ES-I3 (cell line): Measurements from ENCODE around the gene TMCO5A.

ENCODE experiments used
- H3K36me3 ChIP-seq: 2 replicates; pipeline ENCODE4 v1.6.1; 2013; ENCODE audit warnings: mild to moderate bottlenecking, low read length, control low read depth, moderate library complexity; ENCODE audit not compliant: insufficient read depth
- H3K4me1 ChIP-seq: 2 replicates; pipeline ENCODE4 v1.6.1; 2013; ENCODE audit warnings: mild to moderate bottlenecking, control low read depth, low read length; ENCODE audit not compliant: insufficient read depth
- H3K9ac ChIP-seq: 2 replicates; pipeline ENCODE4 v1.6.1; 2013; ENCODE audit warnings: low read depth, mild to moderate bottlenecking, low read length, moderate library complexity
- H3K9me3 ChIP-seq: 2 replicates; pipeline ENCODE4 v1.6.1; 2013; ENCODE audit warnings: mild to moderate bottlenecking, low read length, moderate library complexity; ENCODE audit not compliant: control insufficient read depth, insufficient read depth

The TMCO5A gene

GRCh38 chr15:37934340-37934739, at the start of gene TMCO5A:
TSS of gene TMCO5A (plus strand) at chr15:37934640. CDS start at chr15:37936324, 1,684 bp downstream.
- H3K4me1 ChIP-seq, result no peaks in the 10 kb centered on the region
- H3K9me3 ChIP-seq, result no peaks in the 10 kb centered on the region
- H3K9ac ChIP-seq, result no peak within 1 kb of the TSS
- H3K36me3 ChIP-seq, result no peaks in the 10 kb centered on the region

- no peaks in the 10 kb centered on the region for H3K36me3 ChIP-seq
- no peak overlapping the region for H3K9ac ChIP-seq
- no peaks in the 10 kb centered on the region for H3K9me3 ChIP-seq
- H3K4me1 ChIP-seq, result no peaks in the 10 kb centered on the region
These were observed 48.8 kb upstream of the TMCO5A start for GRCh38 chr15:37885651-37886050.

- Histone ChIP-seq H3K36me3 (no peaks in the 10 kb centered on the region), H3K9me3 (no peaks in the 10 kb centered on the region), H3K4me1 (no peaks in the 10 kb centered on the region), H3K9ac (no peak overlapping the region)
These were observed 46.1 kb upstream of the TMCO5A start for GRCh38 chr15:37888356-37888755.

DNA sequence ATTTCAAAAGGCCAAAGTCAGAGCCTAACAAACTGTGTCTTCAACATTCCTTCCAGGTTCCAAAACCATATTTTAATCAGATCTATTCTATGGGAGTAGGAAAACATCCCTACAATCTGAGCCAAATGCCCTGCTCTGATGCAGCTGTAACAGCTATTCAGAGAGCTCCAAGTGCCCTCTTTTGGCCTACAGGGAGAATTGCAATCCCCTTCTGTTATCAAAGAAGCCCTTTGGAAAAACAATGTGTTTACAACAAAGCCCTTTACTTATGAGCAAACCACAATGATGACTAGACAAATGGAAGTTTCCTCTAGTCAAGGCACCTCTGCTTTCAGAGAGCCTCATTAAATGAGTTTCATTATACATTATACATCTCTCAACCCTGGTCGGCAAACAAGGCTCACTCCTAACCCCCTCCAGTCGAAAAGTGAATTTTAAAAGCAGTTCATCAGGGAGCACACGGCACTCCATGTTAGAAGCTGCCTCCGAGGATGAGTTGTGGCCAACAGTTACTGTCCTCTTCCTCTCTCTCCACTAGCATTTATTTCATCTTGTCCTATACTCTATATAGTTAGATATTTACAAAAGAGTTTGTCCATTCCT, 42.6 kb upstream of the TMCO5A start:
- no peaks in the 10 kb centered on the region for H3K9me3 ChIP-seq
- no peaks in the 10 kb centered on the region for H3K4me1 ChIP-seq
- H3K36me3 ChIP-seq, result no peaks in the 10 kb centered on the region
- H3K9ac ChIP-seq, result no peak overlapping the region

DNA sequence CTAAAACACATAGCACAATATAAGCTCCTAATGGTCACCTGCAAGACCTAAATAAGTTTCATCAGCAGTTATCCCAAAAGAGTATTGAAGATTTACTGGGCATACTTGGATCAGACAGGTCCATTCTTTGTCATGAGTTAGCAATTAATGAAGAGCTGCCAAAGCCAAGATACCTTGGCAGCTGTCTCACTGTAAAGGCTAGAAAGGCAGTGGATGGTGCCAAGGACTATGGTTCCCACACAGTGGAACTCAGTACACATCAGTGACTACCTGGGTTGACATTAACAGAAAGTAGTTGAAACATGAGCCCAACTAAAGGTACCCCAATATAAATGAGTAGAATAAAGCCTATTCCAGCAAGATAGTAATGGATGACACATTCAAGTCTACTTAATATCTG, 41.1 kb upstream of the TMCO5A start:
- H3K4me1 ChIP-seq, result no peaks in the 10 kb centered on the region

GRCh38 chr15:37898362-37898761, 36.1 kb upstream of the TMCO5A start:
- no peaks in the 10 kb centered on the region for H3K36me3 ChIP-seq
- H3K4me1 ChIP-seq, result no peaks in the 10 kb centered on the region
- no peaks in the 10 kb centered on the region for H3K9me3 ChIP-seq
- H3K9ac ChIP-seq, result no peak overlapping the region

More for the DNA sequence above, 41.1 kb upstream of the TMCO5A start:
- Histone ChIP-seq H3K36me3 (no peaks in the 10 kb centered on the region), H3K9ac (no peak overlapping the region), H3K9me3 (no peaks in the 10 kb centered on the region)

DNA sequence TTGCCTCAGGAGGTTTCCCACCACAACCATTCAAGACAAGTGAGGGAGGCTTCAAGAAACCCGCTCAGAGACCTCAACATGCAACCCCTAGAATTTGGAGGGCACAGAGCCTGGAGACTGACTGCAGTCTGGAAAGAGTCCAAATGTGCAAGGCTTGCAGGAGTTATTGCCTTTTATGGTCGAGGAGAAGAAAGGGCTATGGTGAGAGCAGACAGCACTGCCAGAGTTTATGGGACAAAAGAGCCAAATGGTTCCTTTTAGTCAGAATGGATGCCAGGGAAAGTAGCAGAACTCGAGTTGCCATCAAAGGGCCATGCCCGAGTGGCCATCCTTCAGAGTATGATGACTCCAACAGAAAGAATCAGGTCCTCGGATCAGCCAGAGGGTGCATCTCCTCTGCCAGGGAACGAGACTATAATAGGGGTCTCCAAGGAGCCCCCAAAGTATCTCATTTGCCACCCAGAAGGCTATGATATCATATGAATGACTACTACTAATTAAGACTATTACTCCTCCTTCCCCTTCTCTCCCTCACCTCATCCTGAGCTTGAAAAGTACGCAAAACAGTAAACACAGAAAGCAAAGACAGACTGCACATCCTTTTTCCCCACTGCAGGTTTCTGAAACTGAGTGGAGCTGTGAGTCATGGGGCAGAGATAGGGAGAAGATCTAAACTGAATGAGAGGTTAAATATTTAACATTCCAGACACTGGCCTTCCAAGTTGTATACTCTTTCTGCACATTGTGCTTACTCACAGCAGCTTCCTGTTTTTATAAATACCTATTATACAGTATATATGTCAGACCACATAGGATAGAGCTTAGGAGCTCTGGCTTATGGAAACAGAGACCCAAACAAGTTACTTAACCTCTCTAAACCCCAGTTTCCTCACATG, 33.9 kb upstream of the TMCO5A start:
- Histone ChIP-seq H3K36me3 (no peaks in the 10 kb centered on the region), H3K9me3 (no peaks in the 10 kb centered on the region), H3K9ac (no peak overlapping the region)

GRCh38 chr15:37902126-37902525, 32.3 kb upstream of the TMCO5A start:
- Histone ChIP-seq H3K9ac (no peak overlapping the region), H3K9me3 (no peaks in the 10 kb centered on the region), H3K36me3 (no peaks in the 10 kb centered on the region), H3K4me1 (no peaks in the 10 kb centered on the region)

More for the DNA sequence above, 33.9 kb upstream of the TMCO5A start:
- H3K4me1 ChIP-seq, result no peaks in the 10 kb centered on the region

- H3K9me3 ChIP-seq, result no peaks in the 10 kb centered on the region
- H3K4me1 ChIP-seq, result no peaks in the 10 kb centered on the region
- H3K36me3 ChIP-seq, result no peaks in the 10 kb centered on the region
- no peak overlapping the region for H3K9ac ChIP-seq
These were observed 30.4 kb upstream of the TMCO5A start for GRCh38 chr15:37903919-37904625.

DNA sequence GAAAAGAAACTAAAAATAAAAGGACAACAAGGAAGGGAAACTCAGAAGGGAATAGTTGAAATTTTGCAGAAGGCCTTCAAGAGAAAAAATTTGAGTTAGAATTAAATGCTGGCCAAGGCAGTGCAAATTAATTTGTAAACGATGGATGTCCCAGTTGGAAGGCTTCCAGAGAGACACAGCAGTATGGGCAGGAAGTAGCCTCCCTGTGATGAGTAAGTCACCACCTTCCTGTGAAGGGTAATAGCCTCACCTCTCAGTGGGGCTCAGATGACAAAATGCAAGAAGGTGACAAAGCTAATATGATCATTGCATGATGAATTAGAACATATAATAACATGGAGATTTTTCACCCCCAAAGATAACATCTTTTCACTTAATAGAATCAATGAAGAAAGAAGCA, 27.3 kb upstream of the TMCO5A start:
- no peaks in the 10 kb centered on the region for H3K36me3 ChIP-seq
- H3K9me3 ChIP-seq, result no peaks in the 10 kb centered on the region
- H3K4me1 ChIP-seq, result no peaks in the 10 kb centered on the region; the same call in 1 of the 2 replicates
- no peak overlapping the region for H3K9ac ChIP-seq

GRCh38 chr15:37921527-37922385, 12.7 kb upstream of the TMCO5A start:
- Histone ChIP-seq H3K9ac (no peak overlapping the region), H3K36me3 (no peaks in the 10 kb centered on the region)

DNA sequence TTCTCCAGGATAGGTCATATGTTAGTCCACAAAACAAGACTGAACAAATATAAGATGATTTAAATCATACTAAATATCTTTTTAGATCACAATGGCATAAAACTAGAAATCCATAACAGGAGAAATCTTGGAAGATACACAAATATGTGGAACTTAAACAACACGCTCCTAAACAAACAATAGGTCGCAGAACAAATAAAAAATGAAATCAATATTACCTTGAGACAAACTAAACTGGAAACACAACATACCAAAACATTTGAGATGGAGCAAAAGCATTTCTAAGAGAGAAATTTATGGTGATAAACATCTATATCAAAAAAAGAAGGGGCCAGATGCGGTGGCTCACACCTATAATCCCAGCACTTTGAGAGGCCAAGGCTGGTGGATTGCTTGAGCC, 8.3 kb upstream of the TMCO5A start:
- Histone ChIP-seq H3K36me3 (no peaks in the 10 kb centered on the region), H3K9me3 (no peaks in the 10 kb centered on the region), H3K4me1 (0 out of 2 replicates have a peak, but pooled peaks cover 3% of the 10 kb centered on the region), H3K9ac (no peak overlapping the region)

More at GRCh38 chr15:37921527-37922385, 12.7 kb upstream of the TMCO5A start:
- Histone ChIP-seq H3K9me3 (no peaks in the 10 kb centered on the region), H3K4me1 (no peaks in the 10 kb centered on the region)

GRCh38 chr15:37929238-37929637, 5.2 kb upstream of the TMCO5A start:
- no peaks in the 10 kb centered on the region for H3K9me3 ChIP-seq
- no peak overlapping the region for H3K9ac ChIP-seq
- no peaks in the 10 kb centered on the region for H3K36me3 ChIP-seq
- 0 out of 2 replicates have a peak, but pooled peaks cover 3% of the 10 kb centered on the region for H3K4me1 ChIP-seq

DNA sequence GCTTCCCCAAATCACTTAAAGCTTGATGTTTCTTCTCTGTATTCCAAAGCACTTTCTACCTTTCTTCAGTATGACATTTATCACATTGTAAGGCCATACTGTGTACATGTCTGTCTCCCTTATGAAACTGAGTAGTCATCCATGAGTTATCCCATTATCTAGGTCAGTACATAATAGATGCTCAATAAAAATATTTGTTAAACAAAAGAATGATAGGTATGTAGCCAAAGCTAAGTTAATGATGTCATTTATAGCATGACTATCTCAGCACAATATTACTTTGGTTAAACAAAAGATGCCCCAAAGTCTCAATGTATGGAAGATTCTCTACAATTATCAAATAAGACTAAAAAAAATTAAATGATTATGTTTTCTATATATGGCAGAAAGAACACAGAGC, 3.1 kb upstream of the TMCO5A start:
- no peak overlapping the region for H3K9ac ChIP-seq
- H3K4me1 ChIP-seq, result 0 out of 2 replicates have a peak, but pooled peaks cover 3% of the 10 kb centered on the region
- H3K9me3 ChIP-seq, result no peaks in the 10 kb centered on the region
- H3K36me3 ChIP-seq, result no peaks in the 10 kb centered on the region
